Activated CD4-positive, CD25-positive, alpha-beta regulatory T cell treated with anti-CD3 and anti-CD28 coated beads, Interleukin-2, amount 50 U/mL, for 24 hours (primary cell): ENCODE measurements around the gene ADAMTS18.
"Not testable (repeated sequence)": the region's sequence is repeated elsewhere in the genome, so short reads cannot be mapped to it uniquely, and the experiment has no call there.

ENCODE experiments used
- ATAC-seq, 2 donors: fragments of 150-1000 bp; cut with Tn5 transposase; one replicate each; pipeline ENCODE4 v1.10.0; 2021; ENCODE audit warnings: mild to moderate bottlenecking in 1 of 2, moderate library complexity in 1 of 2

ADAMTS18 gene

GRCh38 chr16:77277571-77277970, 157.3 kb downstream of the ADAMTS18 start:
- ATAC-seq = no peak

- no peak for ATAC-seq
Measured at GRCh38 chr16:77277141-77277540, 157.7 kb downstream of the ADAMTS18 start.

GRCh38 chr16:77276661-77277060, 158.2 kb downstream of the ADAMTS18 start:
- no peak for ATAC-seq

GRCh38 chr16:77275303-77275702, 159.5 kb downstream of the ADAMTS18 start:
- ATAC-seq = not testable (repeated sequence)

GRCh38 chr16:77273815-77274214, 161.0 kb downstream of the ADAMTS18 start:
- ATAC-seq = no peak

GRCh38 chr16:77271532-77272426, 163.1 kb downstream of the ADAMTS18 start:
- ATAC-seq = no peak

- ATAC-seq = not testable (repeated sequence)
Measured at GRCh38 chr16:77266185-77266584, 168.6 kb downstream of the ADAMTS18 start.

- ATAC-seq = no peak
Measured at GRCh38 chr16:77262971-77263370, 171.9 kb downstream of the ADAMTS18 start.

- no peak for ATAC-seq
Measured at GRCh38 chr16:77250400-77250799, 184.4 kb downstream of the ADAMTS18 start.

GRCh38 chr16:77246150-77246549, 188.7 kb downstream of the ADAMTS18 start:
- ATAC-seq = no peak

GRCh38 chr16:77242471-77242870, 192.4 kb downstream of the ADAMTS18 start:
- not testable (repeated sequence) for ATAC-seq

GRCh38 chr16:77238593-77238992, 196.2 kb downstream of the ADAMTS18 start:
- no peak for ATAC-seq

GRCh38 chr16:77236063-77236511, 198.7 kb downstream of the ADAMTS18 start:
- peak; percentile 94 for ATAC-seq

- ATAC-seq = no peak
Measured at GRCh38 chr16:77234611-77235010, 200.2 kb downstream of the ADAMTS18 start.

GRCh38 chr16:77233799-77234519, 200.9 kb downstream of the ADAMTS18 start:
- no peak for ATAC-seq
